Bronchial epithelial cell (primary cell): Measurements from ENCODE around the gene FHIT. TPM values are rescaled to one million over a fixed set of nuclear protein-coding genes. Genes with fewer than 3 reads are reported as not detected.

Source experiments
- DNase-seq: peaks from one replicate; pipeline ENCODE4 v3.0.0-alpha.2; 2010; ENCODE audit warnings: low read depth
- FAIRE-seq: peaks from 2 replicates; lab custom pipeline; 2011; peaks lifted over from hg19 to GRCh38; lab: Jason Lieb, UNC
- H3K27me3 ChIP-seq: 2 replicates; pipeline ENCODE4 v1.5.1; 2011; ENCODE audit warnings: low read length; ENCODE audit not compliant: control insufficient read depth, insufficient read depth
- H3K36me3 ChIP-seq: 2 replicates; pipeline ENCODE4 v1.5.1; 2011; ENCODE audit warnings: low read length; ENCODE audit not compliant: control insufficient read depth, insufficient read depth
- H3K4me3 ChIP-seq: 2 replicates; pipeline ENCODE4 v1.5.1; 2011; ENCODE audit warnings: mild to moderate bottlenecking, low read depth, low read length, control low read depth
- CTCF ChIP-seq: IDR thresholded peaks from 2 replicates; pipeline ENCODE4 v1.5.1; 2011; ENCODE audit warnings: mild to moderate bottlenecking, moderate library complexity, low read length, control low read depth, inconsistent platforms; ENCODE audit not compliant: insufficient read depth, severe bottlenecking
- total RNA-seq: library from RNA; depleted of rRNA; stranded (reverse); fragments of >200 nt; gene quantifications from 2 replicates; pipeline ENCODE4 v1.2.1, GENCODE V29; 2014

FHIT gene
- total RNA-seq, 1 donor from 2014 or later = 1.6 TPM

DNA sequence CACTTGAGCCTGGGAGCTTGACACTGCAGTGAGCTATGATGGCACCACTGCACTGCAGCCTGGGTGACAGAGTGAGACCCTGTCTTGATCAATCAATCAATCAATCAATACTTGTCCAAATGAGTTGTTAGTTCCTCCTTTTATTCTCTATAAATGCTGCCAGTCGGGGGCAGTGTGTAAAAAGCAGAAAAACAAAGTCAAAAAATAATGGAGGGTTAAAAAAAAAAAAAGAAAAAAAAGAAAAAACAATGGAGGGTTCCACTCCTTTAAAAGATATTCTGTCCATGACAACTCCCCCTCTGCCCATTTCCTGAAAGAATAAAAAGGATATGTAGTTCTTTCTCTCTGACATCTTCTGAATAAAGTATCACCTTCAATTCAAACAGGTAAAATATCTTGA, 1068.6 kb downstream of the FHIT start:
- no peaks in the 10 kb centered on the region for H3K27me3 ChIP-seq
- DNase-seq (no peak), FAIRE-seq (no peak)
- no peaks in the 10 kb centered on the region for H3K36me3 ChIP-seq
- H3K4me3 ChIP-seq = no peak overlapping the region
- no peak for TF ChIP-seq CTCF

DNA sequence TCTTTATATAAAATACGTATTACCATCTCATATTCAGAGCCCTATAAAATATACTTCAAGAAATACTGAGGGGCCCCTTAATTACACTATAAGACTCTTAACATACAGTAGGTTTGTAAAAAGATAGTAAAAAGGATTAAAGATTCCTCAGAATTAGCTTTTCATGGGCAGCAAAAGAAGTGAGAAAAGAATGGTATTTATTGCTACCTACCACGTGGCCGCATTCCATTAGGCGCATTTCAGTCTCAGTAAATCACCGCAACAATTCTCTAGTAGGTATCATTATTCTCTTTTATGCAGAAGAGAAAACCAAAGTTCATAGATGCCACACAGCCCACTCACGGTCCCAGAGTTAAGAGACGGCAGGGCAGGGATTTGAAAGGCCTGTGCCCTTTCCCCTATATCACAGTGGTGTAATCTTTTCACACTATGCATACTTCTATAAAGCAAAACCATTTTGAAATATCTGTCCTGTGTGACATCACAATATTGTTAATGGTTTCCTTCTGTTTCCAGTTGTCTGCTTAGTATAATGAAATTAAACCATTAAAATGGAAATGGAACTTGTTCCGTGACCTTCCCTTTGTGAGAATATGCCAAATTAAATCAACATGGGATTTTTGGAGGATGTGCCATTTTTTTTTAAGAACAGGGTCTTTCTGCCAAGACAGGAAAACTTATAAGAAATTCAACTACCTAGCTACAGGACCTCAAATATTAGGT, 1072.2 kb downstream of the FHIT start:
- Histone ChIP-seq H3K36me3 (no peaks in the 10 kb centered on the region), H3K4me3 (no peak overlapping the region), H3K27me3 (no peaks in the 10 kb centered on the region)
- FAIRE-seq = no peak
- no peak for TF ChIP-seq CTCF
- DNase-seq = no peak

DNA sequence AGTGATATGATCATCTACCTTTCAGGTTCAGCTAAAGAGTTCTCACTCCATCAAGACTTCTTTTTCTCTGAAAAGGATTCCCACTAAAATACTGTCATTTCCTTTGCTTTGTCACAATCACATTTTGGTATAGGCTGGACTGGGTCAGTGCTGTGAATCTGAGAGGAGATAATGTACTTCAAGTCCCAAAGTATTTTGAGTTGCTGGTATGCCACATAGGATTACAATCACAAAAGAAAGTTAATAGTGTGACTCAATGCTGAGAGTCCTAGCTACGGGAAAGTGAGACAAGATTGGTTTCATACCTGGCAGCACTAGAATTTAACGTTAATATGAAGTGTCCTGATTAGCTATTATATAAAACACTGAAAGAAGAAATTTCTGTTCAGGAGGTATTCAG, 1073.5 kb downstream of the FHIT start:
- H3K36me3 ChIP-seq = no peaks in the 10 kb centered on the region
- DNase-seq (no peak), FAIRE-seq (no peak)
- no peaks in the 10 kb centered on the region for H3K27me3 ChIP-seq
- H3K4me3 ChIP-seq = no peak overlapping the region
- no peak for TF ChIP-seq CTCF

DNA sequence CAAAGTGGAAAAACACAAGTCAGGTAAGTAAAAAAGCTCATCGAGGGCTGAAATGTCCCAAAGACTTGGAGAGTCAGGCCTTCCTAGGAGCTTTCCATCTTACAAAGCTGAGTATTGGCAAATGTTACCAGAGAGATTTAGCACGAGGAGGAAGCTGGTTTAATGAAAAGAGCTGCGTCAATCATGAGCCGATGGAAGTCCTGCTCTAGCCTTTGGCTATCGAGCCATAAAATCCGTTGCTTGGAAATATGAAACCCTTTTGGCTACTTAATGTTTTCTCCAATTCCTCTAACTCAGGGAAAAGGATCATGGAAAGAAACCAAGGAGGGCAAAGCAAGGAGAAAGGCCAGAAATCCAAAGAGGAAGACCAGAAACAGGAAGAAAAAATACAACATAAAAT, 1074.6 kb downstream of the FHIT start:
- DNase-seq (no peak), FAIRE-seq (no peak)
- Histone ChIP-seq H3K36me3 (no peaks in the 10 kb centered on the region), H3K27me3 (no peaks in the 10 kb centered on the region), H3K4me3 (no peak overlapping the region)
- no peak for TF ChIP-seq CTCF

GRCh38 chr3:60175680-60176079, 1075.6 kb downstream of the FHIT start:
- Histone ChIP-seq H3K4me3 (no peak overlapping the region), H3K36me3 (no peaks in the 10 kb centered on the region), H3K27me3 (no peaks in the 10 kb centered on the region)
- TF ChIP-seq CTCF = no peak
- no peak for DNase-seq
- FAIRE-seq = no peak

- FAIRE-seq = no peak
- Histone ChIP-seq H3K4me3 (no peak overlapping the region), H3K27me3 (no peaks in the 10 kb centered on the region), H3K36me3 (no peaks in the 10 kb centered on the region)
- TF ChIP-seq CTCF = no peak
- no peak for DNase-seq
Observed at GRCh38 chr3:60169755-60170154, 1081.5 kb downstream of the FHIT start.
